GM21723 (cell line): ENCODE results near the gene LRRC59.

Experiments
- ATAC-seq: cut with Tn5 transposase; IDR thresholded peaks from one replicate; pipeline ENCODE4 v1.9.1; 2021; ENCODE audit warnings: mild to moderate bottlenecking, moderate library complexity; ENCODE audit not compliant: unreplicated experiment

Gene LRRC59

GRCh38 chr17:50388728-50389127 lies 8.6 kb downstream of the LRRC59 start:
- no peak for ATAC-seq

GRCh38 chr17:50386510-50386909 lies 10.8 kb downstream of the LRRC59 start:
- ATAC-seq: no peak

- ATAC-seq: no peak
Measured at GRCh38 chr17:50382931-50383330, 14.4 kb downstream of the LRRC59 start.

- ATAC-seq: no peak
Measured at GRCh38 chr17:50381920-50382319, 15.4 kb downstream of the LRRC59 start.

- no peak for ATAC-seq
Measured at GRCh38 chr17:50381260-50381815, 16.0 kb downstream of the LRRC59 start.

GRCh38 chr17:50380369-50381259 lies 16.7 kb downstream of the LRRC59 start:
- ATAC-seq: no peak

GRCh38 chr17:50379351-50380132 lies 17.8 kb downstream of the LRRC59 start:
- no peak for ATAC-seq

GRCh38 chr17:50375858-50376538 lies 21.3 kb downstream of the LRRC59 start:
- no peak for ATAC-seq

GRCh38 chr17:50373705-50374104 lies 23.6 kb downstream of the LRRC59 start:
- ATAC-seq: no peak

- peak; percentile 87 for ATAC-seq
Measured at GRCh38 chr17:50372758-50373556, 24.4 kb downstream of the LRRC59 start, which contains the start of the genes EME1 and MRPL27. TSS of gene EME1 (plus strand) at chr17:50373229. CDS start at chr17:50375209, 1,980 bp downstream. TSS of gene MRPL27 (minus strand) at chr17:50373184. CDS start at chr17:50373170, 14 bp downstream.

GRCh38 chr17:50372222-50372757 lies 25.0 kb downstream of the LRRC59 start:
- ATAC-seq: no peak

- no peak for ATAC-seq
Measured at GRCh38 chr17:50371526-50371925, 25.8 kb downstream of the LRRC59 start.

GRCh38 chr17:50370052-50370451 lies 27.3 kb downstream of the LRRC59 start:
- ATAC-seq: no peak

GRCh38 chr17:50367401-50367800 lies 29.9 kb downstream of the LRRC59 start:
- no peak for ATAC-seq

- no peak for ATAC-seq
Measured at GRCh38 chr17:50365649-50366393, 31.5 kb downstream of the LRRC59 start.

- no peak for ATAC-seq
Measured at GRCh38 chr17:50365165-50365564, 32.2 kb downstream of the LRRC59 start.

- no peak for ATAC-seq
Measured at GRCh38 chr17:50364715-50365114, 32.6 kb downstream of the LRRC59 start.

GRCh38 chr17:50364061-50364458 lies 33.3 kb downstream of the LRRC59 start:
- ATAC-seq: no peak
